ENCODE measurements around the gene RECQL. TPM values are rescaled to one million over a fixed set of nuclear protein-coding genes. Genes with fewer than 3 reads are reported as not detected.

Gene RECQL, protein sequence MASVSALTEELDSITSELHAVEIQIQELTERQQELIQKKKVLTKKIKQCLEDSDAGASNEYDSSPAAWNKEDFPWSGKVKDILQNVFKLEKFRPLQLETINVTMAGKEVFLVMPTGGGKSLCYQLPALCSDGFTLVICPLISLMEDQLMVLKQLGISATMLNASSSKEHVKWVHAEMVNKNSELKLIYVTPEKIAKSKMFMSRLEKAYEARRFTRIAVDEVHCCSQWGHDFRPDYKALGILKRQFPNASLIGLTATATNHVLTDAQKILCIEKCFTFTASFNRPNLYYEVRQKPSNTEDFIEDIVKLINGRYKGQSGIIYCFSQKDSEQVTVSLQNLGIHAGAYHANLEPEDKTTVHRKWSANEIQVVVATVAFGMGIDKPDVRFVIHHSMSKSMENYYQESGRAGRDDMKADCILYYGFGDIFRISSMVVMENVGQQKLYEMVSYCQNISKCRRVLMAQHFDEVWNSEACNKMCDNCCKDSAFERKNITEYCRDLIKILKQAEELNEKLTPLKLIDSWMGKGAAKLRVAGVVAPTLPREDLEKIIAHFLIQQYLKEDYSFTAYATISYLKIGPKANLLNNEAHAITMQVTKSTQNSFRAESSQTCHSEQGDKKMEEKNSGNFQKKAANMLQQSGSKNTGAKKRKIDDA
- 26.6 and 68.7 TPM in 2 replicates for total RNA-seq

DNA sequence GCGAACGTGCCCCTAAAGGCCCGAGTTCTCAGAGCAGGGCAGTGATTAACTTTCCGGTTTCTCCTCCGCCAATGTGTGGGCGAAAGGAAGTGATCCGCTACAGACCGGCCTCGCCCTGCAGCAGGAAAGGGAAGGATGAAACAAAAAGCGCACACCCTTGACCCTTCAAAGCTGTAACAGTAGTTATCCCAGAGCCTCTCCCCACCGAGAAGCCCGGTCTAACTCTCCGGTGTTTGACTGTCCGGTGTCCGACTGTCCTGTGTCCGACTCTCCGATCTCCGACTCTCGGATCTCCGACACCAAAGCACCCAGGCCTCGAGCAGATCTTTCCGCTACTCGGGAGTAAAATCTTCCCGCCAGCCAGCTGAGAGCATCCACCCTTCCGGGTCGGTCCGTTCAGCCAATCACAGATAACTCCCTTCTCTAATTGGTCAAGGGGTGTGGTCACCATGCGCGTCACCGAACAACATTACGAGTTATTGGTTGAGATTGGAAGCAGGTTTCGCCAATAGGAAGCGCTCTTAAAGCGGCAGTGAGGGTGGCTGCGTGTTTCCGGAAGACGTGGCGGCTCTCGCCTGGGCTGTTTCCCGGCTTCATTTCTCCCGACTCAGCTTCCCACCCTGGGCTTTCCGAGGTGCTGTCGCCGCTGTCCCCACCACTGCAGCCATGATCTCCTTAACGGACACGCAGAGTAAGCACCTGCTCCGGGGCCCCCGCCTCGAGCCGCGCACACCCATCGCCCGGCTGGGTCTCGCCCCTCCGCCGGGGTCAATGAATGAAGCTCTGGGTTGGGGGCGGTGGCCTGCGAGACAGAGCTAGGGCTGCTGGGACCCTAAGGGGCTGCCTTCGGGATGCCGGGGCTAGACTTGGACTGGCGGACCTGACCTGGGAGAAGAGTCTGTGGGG lies at the start of gene RECQL, which contains the start of gene GOLT1B:
TSS of gene RECQL (minus strand) at position 378 of the 906 bp plus-strand sequence. CDS start 2,065 bp downstream, outside the sequence.
TSS of gene GOLT1B (plus strand) at position 532 of the 906 bp plus-strand sequence. CDS start at position 667, 135 bp downstream.

DNA sequence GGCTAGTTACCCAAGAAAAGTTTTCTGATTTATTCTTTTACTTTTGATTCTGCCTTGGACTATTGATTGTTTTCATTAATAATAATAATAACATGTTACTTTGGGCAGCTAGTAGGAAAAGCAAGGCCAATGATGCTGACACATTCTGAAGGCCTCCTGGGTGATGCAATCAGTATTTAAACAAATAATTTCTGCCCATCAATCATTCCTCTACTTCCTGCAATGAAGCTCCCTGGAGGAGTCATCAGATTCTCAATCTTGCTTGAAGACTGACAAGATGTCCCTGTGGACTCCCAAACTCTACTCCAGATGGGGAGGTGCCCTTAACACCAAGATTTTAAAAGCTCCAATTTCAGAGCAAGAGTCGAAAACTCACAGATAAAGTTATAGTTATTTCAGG lies 24.6 kb upstream of the RECQL start, which contains the start of gene SPX:
TSS of gene SPX (plus strand) at position 244 of the 400 bp plus-strand sequence. CDS start 177 bp downstream, outside the sequence.

Other genes starting within 250 kb of the RECQL start
- not detected in 2 replicates for gene SLCO1A2, start 166.7 kb downstream of the RECQL start, total RNA-seq
- not detected in 2 replicates for gene IAPP, start 128.7 kb downstream of the RECQL start, total RNA-seq
- 16.6 and 17.3 TPM in 2 replicates for gene PYROXD1, start 64.0 kb downstream of the RECQL start, total RNA-seq
- gene GOLT1B, start 154 bp upstream of the RECQL start, total RNA-seq = 39.9 and 51.6 TPM in 2 replicates
- gene SPX, start 24.7 kb upstream of the RECQL start, total RNA-seq = 4.6 and 9.4 TPM in 2 replicates
- gene GYS2, start 103.2 kb upstream of the RECQL start, total RNA-seq = not detected in 2 replicates
- gene LDHB, start 156.2 kb upstream of the RECQL start, total RNA-seq = 654 and 913 TPM in 2 replicates

All from tracheal epithelial cell (primary cell).